Esophagus muscularis mucosa (tissue), 3 donors: ENCODE measurements around the gene SLC22A3.

Experiments used
- CTCF ChIP-seq, 3 experiments: fragments of 200-600 bp in 2 of 3; fragments of 450-650 bp in 1 of 3; sonication (generic) in 2 of 3; IDR thresholded peaks; one replicate each; pipeline ENCODE4 v1.5.1; 2017 to 2019; ENCODE audit warnings: antibody characterized with exemption in 3 of 3, mild to moderate bottlenecking in 2 of 3, moderate library complexity in 1 of 3
- POLR2A ChIP-seq: fragments of 450-650 bp; IDR thresholded peaks from one replicate; pipeline ENCODE4 v1.6.1; 2017; ENCODE audit warnings: antibody characterized with exemption, moderate library complexity, mild to moderate bottlenecking, low read depth
- POLR2AphosphoS5 ChIP-seq, 2 donors: sonication (generic); formaldehyde crosslinking; IDR thresholded peaks; one replicate each; pipeline ENCODE4 v1.6.1; 2017; ENCODE audit warnings: antibody characterized with exemption in 2 of 2

DNA sequence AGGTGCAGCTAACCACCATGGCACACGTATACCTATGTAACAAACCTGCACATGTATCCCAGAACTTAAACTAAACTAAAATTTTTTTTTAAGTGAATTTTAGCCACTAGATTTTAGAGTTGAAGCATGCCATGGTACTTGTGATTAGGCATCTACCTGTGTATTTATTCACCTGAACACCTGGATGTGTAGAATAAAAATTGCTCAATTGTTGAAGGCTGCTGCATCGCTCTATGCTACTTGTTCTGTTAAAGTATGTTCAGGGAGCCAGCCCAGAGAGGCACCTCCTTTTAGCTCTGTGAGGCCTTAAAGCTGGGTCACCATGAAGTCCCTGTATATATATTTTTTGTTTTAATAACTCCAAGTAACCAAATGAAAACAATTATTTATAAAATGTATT lies 28.3 kb downstream of the SLC22A3 start:
- no peak for TF ChIP-seq CTCF (IDR thresholded peaks at IDR 0.05)
- no peak for TF ChIP-seq POLR2A
- no peak for TF ChIP-seq POLR2AphosphoS5 (IDR thresholded peaks at IDR 0.05)
